Effector memory CD8-positive, alpha-beta T cell (primary cell): ENCODE measurements around the gene MAPKAPK5.
A peak's percentile ranks its signal among the peaks of the same experiment; 100 is the strongest.

Source experiments
- ATAC-seq: fragments of 150-1000 bp; cut with Tn5 transposase; replicated peaks from 2 replicates; pipeline ENCODE4 v1.10.0; 2021; ENCODE audit warnings: mild to moderate bottlenecking, moderate library complexity
- DNase-seq, 3 experiments: peaks; one replicate each; pipeline ENCODE4 v3.0.0; 2021
- H3K27ac Mint-ChIP-seq, 2 donors: one replicate each; pipeline ENCODE4 v1.8.0; 2022; ENCODE audit warnings: mild to moderate bottlenecking in 2 of 2, mixed read lengths in 2 of 2, moderate library complexity in 2 of 2
- H3K27me3 Mint-ChIP-seq, 2 donors: one replicate each; pipeline ENCODE4 v1.8.0; 2022; ENCODE audit warnings: mixed read lengths in 2 of 2
- H3K36me3 Mint-ChIP-seq: one replicate; pipeline ENCODE4 v1.8.0; 2022; ENCODE audit warnings: mild to moderate bottlenecking, moderate library complexity, mixed read lengths; ENCODE audit not compliant: insufficient read depth
- H3K4me1 Mint-ChIP-seq, 2 donors: one replicate each; pipeline ENCODE4 v1.8.0; 2022; ENCODE audit warnings: low read depth in 2 of 2, mixed read lengths in 2 of 2
- H3K4me3 Mint-ChIP-seq, 2 donors: one replicate each; pipeline ENCODE4 v1.8.0; 2022; ENCODE audit warnings: mild to moderate bottlenecking in 2 of 2, mixed read lengths in 2 of 2, moderate library complexity in 2 of 2
- H3K9me3 Mint-ChIP-seq, 2 donors: one replicate each; pipeline ENCODE4 v1.8.0; 2022; ENCODE audit warnings: mixed read lengths in 2 of 2

MAPKAPK5 gene

DNA sequence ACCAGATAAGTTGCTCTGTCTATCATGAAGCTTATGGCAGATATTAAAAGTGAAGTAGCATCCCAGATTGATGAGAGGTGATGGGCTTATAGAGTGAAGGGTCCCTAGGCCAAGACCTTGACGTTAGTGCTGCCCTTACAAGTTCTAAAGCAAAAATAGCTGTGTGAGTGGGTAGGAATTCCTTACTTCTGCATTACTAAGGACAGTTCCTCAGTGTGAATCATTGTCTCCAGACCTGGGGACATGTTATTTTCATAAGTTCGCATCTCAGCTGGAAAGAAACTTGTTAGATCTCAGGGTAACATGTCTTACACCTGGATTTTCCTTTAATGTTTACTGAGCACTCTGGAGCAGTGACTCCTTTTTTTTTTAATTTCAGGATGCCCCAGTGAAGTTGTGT, 28.7 kb downstream of the MAPKAPK5 start:
- ATAC-seq, result no peak
- no peak overlapping the region for H3K27ac Mint-ChIP-seq
- H3K9me3 Mint-ChIP-seq, result no peaks in the 10 kb centered on the region
- H3K36me3 Mint-ChIP-seq, result peaks cover 66% of the 10 kb centered on the region
- H3K27me3 Mint-ChIP-seq, result no peaks in the 10 kb centered on the region
- DNase-seq, result no peak
- H3K4me3 Mint-ChIP-seq, result no peak overlapping the region
- no peaks in the 10 kb centered on the region for H3K4me1 Mint-ChIP-seq

DNA sequence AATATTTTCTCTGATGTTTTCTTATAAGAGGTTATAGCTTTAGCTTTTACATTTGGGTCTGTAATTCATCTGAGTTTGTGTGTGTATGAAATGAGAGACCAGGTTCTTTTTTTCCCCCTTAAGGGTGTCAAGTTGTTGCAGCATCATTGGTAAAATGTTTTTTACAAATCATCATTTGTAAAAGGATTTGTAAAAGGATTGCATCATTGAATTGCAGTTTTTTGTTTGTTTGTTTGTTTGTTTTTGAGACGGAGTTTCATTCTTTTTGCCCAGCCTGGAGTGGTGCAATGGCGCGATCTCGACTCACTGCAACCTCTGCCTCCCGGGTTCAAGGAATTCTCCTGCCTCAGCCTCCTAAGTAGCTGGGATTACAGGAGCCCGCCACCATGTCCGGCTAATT, 31.1 kb downstream of the MAPKAPK5 start:
- no peak overlapping the region for H3K4me3 Mint-ChIP-seq
- H3K4me1 Mint-ChIP-seq, result no peaks in the 10 kb centered on the region
- H3K9me3 Mint-ChIP-seq, result no peaks in the 10 kb centered on the region
- H3K36me3 Mint-ChIP-seq, result peaks cover 64% of the 10 kb centered on the region
- no peak for ATAC-seq
- peak overlapping the region in 1 of 2 donors; percentile 78 for H3K27ac Mint-ChIP-seq
- no peaks in the 10 kb centered on the region for H3K27me3 Mint-ChIP-seq
- no peak for DNase-seq

DNA sequence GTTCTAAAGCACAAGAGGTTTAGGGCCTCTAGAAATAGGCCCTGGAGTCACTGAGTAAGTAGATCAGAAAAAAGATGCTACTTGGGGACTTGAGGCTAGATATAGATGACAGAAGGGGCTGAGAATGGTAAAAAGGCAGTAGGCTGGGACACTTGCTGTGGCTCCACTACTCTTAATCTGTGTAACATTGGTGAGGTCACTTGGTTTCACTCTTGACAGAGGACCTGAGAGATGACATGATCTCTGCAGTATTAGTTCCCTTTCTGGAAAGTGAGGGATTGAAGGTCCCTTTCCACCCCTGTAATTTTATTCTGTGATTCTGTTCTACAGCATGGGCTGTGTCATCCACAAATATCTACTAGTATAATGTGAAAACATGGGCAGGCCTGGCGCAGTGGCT, 39.7 kb downstream of the MAPKAPK5 start:
- peak overlapping the region in 1 of 2 donors; percentile 10 for H3K27ac Mint-ChIP-seq
- DNase-seq (no peak), ATAC-seq (no peak)
- H3K9me3 Mint-ChIP-seq, result no peaks in the 10 kb centered on the region
- H3K36me3 Mint-ChIP-seq, result peaks cover 68% of the 10 kb centered on the region
- H3K4me1 Mint-ChIP-seq, result peaks cover 0 to 4% of the 10 kb centered on the region in 2 donors
- H3K27me3 Mint-ChIP-seq, result no peaks in the 10 kb centered on the region
- H3K4me3 Mint-ChIP-seq, result no peak overlapping the region

DNA sequence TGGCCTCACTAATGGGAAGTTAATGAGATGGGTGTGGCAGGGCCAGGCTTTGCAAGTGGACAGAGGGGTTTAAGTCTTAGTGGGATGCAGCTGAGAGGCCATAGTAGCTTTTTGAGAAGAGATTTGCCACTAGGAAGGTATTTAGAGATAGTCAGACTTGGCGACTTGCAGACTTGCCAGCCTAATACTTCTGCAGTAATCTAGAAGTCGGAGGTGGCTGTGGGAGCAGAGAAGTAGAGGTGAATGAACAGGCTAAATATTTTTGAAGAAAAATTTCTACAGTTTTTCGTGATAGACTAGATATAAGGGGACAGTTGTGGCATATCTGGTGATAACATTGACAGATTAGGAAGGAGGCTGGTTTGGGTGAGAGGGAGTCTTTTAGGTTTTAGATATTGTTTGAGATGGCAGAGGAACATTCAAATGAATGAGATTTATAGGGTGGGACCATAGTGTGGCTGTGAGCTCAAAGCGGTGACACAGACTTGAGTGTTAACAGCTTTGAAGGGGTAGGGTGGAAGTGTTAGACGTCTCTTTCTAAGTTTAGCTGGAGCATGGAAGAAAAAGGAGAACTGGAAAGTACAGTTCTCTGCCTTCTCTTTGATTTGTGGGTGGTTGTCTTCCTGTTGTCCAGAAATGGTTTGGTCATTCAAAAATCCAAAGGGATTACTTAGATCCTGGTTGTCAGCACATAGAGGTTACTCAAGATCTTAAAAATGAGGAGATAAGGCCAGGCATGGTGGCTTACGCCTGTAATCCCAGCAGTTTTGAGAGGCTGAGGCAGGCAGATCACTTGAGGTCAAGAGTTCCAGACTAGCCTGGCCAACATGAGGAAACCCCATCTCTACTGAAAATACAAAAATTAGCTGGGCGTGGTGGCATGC, 44.9 kb downstream of the MAPKAPK5 start:
- Mint-ChIP-seq H3K27ac (peak overlapping the region in 1 of 2 donors; percentile 87), H3K4me3 (no peak overlapping the region), H3K4me1 (no peaks in the 10 kb centered on the region), H3K27me3 (no peaks in the 10 kb centered on the region), H3K36me3 (peaks cover 55% of the 10 kb centered on the region), H3K9me3 (no peaks in the 10 kb centered on the region)
- ATAC-seq (no peak), DNase-seq (no peak)

DNA sequence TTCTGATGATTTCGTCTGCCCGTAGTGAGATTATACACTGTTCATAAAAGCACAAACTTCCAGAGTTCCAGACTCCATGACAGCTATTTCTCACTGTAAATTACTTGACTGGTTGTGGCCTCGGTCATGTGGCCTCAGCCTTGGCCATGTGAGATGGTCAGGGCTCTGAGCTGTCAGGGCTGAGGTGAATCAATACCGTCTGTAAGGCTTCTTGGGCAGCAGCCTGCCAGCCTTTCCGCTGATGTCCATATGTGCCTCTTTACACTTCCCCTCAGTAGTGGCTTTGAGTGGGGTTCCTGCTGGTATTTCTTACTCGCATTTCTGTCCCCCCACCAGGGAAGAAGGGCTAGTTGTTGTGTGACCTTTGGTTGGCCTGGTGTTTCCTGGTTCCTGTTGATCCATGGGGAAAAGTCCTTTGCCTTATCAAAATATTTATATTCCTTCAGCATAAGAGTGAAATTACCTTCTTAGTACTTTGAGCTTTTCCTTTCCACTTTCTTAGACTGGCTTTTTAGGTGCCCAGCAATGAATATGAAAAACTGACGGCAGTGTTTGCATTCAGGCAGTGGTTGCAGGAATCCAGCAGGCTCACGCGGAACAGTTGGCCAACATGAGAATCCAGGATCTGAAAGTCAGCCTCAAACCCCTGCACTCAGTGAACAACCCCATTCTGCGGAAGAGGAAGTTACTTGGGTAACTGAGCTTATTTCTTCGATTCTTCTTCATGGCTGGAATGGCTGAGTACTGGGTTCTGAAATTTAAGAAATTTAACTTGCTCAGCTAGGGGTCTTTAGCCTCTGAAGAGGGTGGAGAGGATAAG, 46.1 kb downstream of the MAPKAPK5 start:
- no peak overlapping the region for H3K27ac Mint-ChIP-seq
- H3K27me3 Mint-ChIP-seq, result no peaks in the 10 kb centered on the region
- peaks cover 58% of the 10 kb centered on the region for H3K36me3 Mint-ChIP-seq
- no peak overlapping the region for H3K4me3 Mint-ChIP-seq
- ATAC-seq (no peak), DNase-seq (no peak)
- no peaks in the 10 kb centered on the region for H3K9me3 Mint-ChIP-seq
- no peaks in the 10 kb centered on the region for H3K4me1 Mint-ChIP-seq

DNA sequence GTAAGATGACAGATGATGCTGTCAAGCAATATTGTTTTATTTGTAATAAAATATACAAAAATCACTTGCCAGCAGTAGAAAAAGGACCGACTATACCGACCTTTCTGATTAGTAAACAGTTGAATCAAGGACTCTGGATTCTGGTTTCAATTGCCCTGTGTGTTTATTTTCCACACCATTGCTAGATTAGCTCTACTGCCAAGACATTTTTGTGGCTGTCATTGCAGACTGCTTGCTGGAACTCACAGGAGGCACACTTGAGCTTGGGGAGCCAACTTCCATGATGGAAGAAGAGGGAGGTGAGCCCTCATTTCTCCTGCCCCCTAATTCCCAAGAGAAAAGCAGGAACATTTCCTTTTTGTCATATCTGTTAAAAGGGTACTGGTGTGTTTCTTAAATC, 51.3 kb downstream of the MAPKAPK5 start:
- Mint-ChIP-seq H3K9me3 (no peaks in the 10 kb centered on the region), H3K27me3 (no peaks in the 10 kb centered on the region), H3K36me3 (peaks cover 61% of the 10 kb centered on the region), H3K27ac (no peak overlapping the region), H3K4me3 (no peak overlapping the region), H3K4me1 (no peaks in the 10 kb centered on the region)
- ATAC-seq (no peak), DNase-seq (no peak)

DNA sequence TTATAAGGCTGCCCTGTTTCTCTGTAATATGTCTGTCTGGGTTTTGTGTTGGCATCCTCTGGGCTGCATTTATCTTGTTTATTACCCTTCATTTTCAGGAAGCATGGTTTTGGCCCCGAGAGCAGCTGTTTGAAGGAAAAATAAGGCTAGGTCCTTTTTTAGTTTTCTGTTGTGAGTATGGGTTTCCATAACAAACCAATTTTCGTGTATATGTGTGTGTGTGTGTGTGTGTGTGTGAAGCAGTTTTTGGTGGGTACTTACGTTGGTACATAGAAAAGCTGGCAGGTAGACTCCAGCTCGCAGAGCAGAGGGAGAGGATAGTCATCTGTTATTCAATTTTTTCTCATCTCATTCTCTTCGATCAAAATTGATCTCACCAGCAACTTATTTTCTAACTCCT, 52.5 kb downstream of the MAPKAPK5 start:
- Mint-ChIP-seq H3K9me3 (no peaks in the 10 kb centered on the region), H3K36me3 (peaks cover 57% of the 10 kb centered on the region), H3K4me3 (no peak overlapping the region), H3K27me3 (no peaks in the 10 kb centered on the region), H3K27ac (peak overlapping the region in 1 of 2 donors; percentile 41), H3K4me1 (no peaks in the 10 kb centered on the region)
- ATAC-seq, result no peak
- no peak for DNase-seq

DNA sequence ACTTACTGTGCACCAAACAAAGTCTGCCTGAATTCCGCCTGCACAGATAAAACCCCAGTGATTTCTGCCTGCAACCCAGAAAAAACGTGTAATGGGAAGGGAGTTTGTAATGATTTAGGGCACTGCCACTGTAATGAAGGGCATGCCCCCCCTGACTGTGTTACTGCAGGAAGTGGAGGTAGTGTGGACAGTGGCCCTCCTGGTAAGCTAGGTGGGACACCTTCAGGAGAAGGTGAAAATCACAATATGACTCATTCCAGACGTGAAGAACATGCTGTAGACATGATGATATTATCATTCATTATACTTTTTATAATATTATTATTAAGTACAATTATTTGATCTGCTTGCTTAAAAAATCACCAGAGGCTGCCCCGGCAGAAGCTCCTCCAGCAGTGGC, 59.2 kb downstream of the MAPKAPK5 start:
- no peaks in the 10 kb centered on the region for H3K4me1 Mint-ChIP-seq
- DNase-seq, result no peak
- no peaks in the 10 kb centered on the region for H3K27me3 Mint-ChIP-seq
- H3K36me3 Mint-ChIP-seq, result no peaks in the 10 kb centered on the region
- ATAC-seq, result no peak
- peaks cover 1 to 3% of the 10 kb centered on the region in 2 donors for H3K9me3 Mint-ChIP-seq
- H3K27ac Mint-ChIP-seq, result peak overlapping the region in 1 of 2 donors; percentile 83
- H3K4me3 Mint-ChIP-seq, result no peak overlapping the region

DNA sequence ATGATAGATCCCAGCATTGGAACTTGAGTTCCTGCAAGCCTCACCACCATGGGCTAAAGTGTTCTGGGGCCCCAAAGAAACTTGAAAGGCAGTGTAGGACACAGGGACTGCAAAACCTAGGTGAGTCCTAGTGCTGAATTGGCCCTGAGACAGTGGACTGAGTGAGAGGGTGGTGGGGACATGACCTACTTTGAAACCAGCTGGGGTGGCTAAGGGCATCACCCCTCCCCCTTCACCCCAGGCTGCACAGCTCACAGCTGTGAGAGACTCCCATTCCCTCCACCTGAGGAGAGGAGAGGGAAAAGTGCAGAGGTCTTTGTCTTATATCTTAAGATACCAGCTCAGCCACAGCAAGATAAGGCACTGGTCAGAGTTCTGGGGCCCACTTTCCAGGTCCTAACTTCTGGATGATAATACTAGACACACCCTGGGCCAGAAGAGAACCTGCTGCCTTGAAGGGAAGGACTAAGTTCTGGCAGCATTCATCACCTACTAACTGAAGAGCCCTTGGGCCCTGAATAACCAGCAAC, 62.5 kb downstream of the MAPKAPK5 start:
- Mint-ChIP-seq H3K4me1 (peaks cover 0 to 4% of the 10 kb centered on the region in 2 donors), H3K36me3 (no peaks in the 10 kb centered on the region), H3K27me3 (no peaks in the 10 kb centered on the region), H3K4me3 (no peak overlapping the region), H3K9me3 (peaks cover 4 to 21% of the 10 kb centered on the region in 2 donors), H3K27ac (peak overlapping the region; percentile 58 to 63)
- DNase-seq, result no peak
- no peak for ATAC-seq

DNA sequence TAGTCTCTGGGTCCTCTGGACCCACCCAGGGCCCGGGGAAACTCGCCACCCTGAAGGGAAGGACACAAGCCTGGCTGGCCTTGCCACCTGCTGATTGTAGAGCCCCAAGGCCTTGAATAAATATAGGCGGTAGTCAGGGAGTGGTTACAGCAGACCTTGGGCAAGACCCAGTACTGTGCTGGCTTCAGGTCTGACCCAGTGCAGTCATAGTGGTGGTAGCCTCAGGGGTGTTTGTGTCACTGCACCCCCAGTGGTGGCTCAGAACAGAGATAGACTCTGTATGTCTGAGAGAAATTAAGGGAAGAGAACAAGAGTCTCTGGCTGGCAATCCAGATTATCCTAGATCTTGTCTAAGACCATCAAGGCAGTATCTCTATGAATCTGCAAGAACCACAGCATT, 63.5 kb downstream of the MAPKAPK5 start:
- Mint-ChIP-seq H3K4me1 (peaks cover 0 to 4% of the 10 kb centered on the region in 2 donors), H3K4me3 (no peak overlapping the region), H3K27me3 (no peaks in the 10 kb centered on the region), H3K9me3 (peaks cover 4 to 21% of the 10 kb centered on the region in 2 donors), H3K36me3 (no peaks in the 10 kb centered on the region), H3K27ac (no peak overlapping the region)
- ATAC-seq, result no peak
- DNase-seq, result no peak

DNA sequence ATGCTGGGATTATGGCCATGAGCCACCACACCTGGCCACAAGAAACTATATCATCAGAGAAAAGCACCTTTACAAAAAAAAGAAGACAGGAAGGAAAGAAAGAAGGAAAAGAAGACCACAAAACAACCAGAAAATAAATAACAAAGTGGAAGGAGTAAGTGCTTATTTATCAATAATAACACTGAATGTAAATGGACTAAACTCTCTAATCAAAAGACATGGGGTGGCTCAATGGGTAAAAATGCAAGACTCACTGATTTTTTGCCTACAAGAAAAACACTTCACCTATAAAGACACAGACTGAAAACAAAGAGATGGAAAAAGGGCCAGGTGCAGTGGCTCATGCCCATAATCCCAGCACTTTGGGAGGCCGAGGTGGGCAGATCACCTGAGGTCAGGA, 65.7 kb downstream of the MAPKAPK5 start:
- no peaks in the 10 kb centered on the region for H3K27me3 Mint-ChIP-seq
- H3K9me3 Mint-ChIP-seq, result peaks cover 4 to 21% of the 10 kb centered on the region in 2 donors
- ATAC-seq (no peak), DNase-seq (no peak)
- H3K4me1 Mint-ChIP-seq, result peaks cover 0 to 4% of the 10 kb centered on the region in 2 donors
- H3K4me3 Mint-ChIP-seq, result no peak overlapping the region
- no peaks in the 10 kb centered on the region for H3K36me3 Mint-ChIP-seq
- H3K27ac Mint-ChIP-seq, result no peak overlapping the region

DNA sequence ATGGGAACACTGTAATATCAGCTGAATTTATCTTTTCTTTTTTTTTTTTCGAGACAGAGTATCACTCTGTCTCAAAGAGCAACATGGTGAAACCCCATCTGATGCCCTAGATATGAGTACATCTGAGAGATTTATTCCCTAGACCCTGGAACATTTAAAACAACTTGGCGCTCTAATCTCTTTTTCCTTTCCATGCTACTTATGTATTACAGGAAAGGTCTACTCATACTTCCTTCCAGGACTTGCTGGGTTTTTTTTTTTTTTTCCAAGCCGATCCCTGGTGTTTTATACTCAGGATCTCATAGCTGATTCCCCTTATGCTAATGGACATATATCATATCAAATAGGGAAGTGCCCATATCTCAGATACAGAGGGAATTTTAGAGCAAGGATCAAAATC, 83.1 kb downstream of the MAPKAPK5 start:
- DNase-seq (no peak), ATAC-seq (no peak)
- peaks cover 3% of the 10 kb centered on the region for H3K36me3 Mint-ChIP-seq
- H3K27ac Mint-ChIP-seq, result no peak overlapping the region
- no peaks in the 10 kb centered on the region for H3K4me1 Mint-ChIP-seq
- no peak overlapping the region for H3K4me3 Mint-ChIP-seq
- H3K9me3 Mint-ChIP-seq, result no peaks in the 10 kb centered on the region
- H3K27me3 Mint-ChIP-seq, result no peaks in the 10 kb centered on the region

DNA sequence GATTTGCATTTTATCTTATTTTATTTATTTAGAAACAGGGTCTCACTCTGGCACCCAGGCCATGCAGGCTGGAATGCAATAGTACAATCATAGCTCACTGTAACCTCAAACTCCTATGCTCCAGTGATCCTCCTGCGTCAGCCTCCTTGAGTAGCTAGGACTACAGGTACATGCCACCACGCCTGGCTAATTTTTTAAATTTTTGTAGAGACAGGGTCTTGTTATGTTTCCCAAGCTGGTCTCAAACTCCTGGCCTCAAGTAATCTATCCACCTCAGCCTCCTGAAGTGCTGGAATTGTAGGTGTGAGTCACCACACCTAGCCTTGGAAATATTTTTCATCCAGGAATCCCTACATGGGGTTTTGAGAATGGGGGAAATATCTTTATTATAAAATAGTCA, 84.6 kb downstream of the MAPKAPK5 start:
- DNase-seq, result no peak
- no peaks in the 10 kb centered on the region for H3K4me1 Mint-ChIP-seq
- no peak overlapping the region for H3K4me3 Mint-ChIP-seq
- no peaks in the 10 kb centered on the region for H3K27me3 Mint-ChIP-seq
- no peak for ATAC-seq
- H3K27ac Mint-ChIP-seq, result no peak overlapping the region
- H3K36me3 Mint-ChIP-seq, result peaks cover 4% of the 10 kb centered on the region
- no peaks in the 10 kb centered on the region for H3K9me3 Mint-ChIP-seq
